HG03060 (cell line): Measurements from ENCODE around the gene ST8SIA3.

Experiments used
- ATAC-seq: cut with Tn5 transposase; IDR thresholded peaks from one replicate; pipeline ENCODE4 v1.9.1; 2021; ENCODE audit warnings: low read depth, moderate number of reproducible peaks; ENCODE audit not compliant: unreplicated experiment

ST8SIA3 gene

GRCh38 chr18:57352271-57352701 lies at the start of gene ST8SIA3:
TSS of gene ST8SIA3 (plus strand) at chr18:57352557. CDS start at chr18:57352847, 290 bp downstream.
- no peak for ATAC-seq

- no peak for ATAC-seq
These were observed 40.9 kb upstream of the ST8SIA3 start for GRCh38 chr18:57311472-57311871.

- ATAC-seq, result no peak
These were observed 39.8 kb upstream of the ST8SIA3 start for GRCh38 chr18:57312346-57313144.

- no peak for ATAC-seq
These were observed 31.8 kb upstream of the ST8SIA3 start for GRCh38 chr18:57320603-57321002.

GRCh38 chr18:57325491-57326166 lies 26.7 kb upstream of the ST8SIA3 start:
- no peak for ATAC-seq

GRCh38 chr18:57326718-57327323 lies 25.5 kb upstream of the ST8SIA3 start:
- no peak for ATAC-seq

GRCh38 chr18:57328665-57329064 lies 23.7 kb upstream of the ST8SIA3 start:
- ATAC-seq, result no peak

GRCh38 chr18:57329856-57330255 lies 22.5 kb upstream of the ST8SIA3 start:
- ATAC-seq, result no peak

- no peak for ATAC-seq
These were observed 20.6 kb upstream of the ST8SIA3 start for GRCh38 chr18:57331718-57332117.

GRCh38 chr18:57333940-57334339 lies 18.4 kb upstream of the ST8SIA3 start:
- ATAC-seq, result no peak

- ATAC-seq, result no peak
These were observed 18.0 kb upstream of the ST8SIA3 start for GRCh38 chr18:57334383-57334782.

GRCh38 chr18:57336343-57336742 lies 16.0 kb upstream of the ST8SIA3 start:
- no peak for ATAC-seq

- ATAC-seq, result no peak
These were observed 14.5 kb upstream of the ST8SIA3 start for GRCh38 chr18:57337890-57338289.

GRCh38 chr18:57343833-57344232 lies 8.5 kb upstream of the ST8SIA3 start:
- no peak for ATAC-seq

GRCh38 chr18:57346876-57347275 lies 5.5 kb upstream of the ST8SIA3 start:
- no peak for ATAC-seq

- ATAC-seq, result no peak
These were observed 4.6 kb upstream of the ST8SIA3 start for GRCh38 chr18:57347784-57348183.

GRCh38 chr18:57352761-57353136 lies 392 bp downstream of the ST8SIA3 start:
- ATAC-seq, result no peak

GRCh38 chr18:57353137-57353939 lies 981 bp downstream of the ST8SIA3 start:
- no peak for ATAC-seq

GRCh38 chr18:57353940-57354461 lies 1.6 kb downstream of the ST8SIA3 start:
- ATAC-seq, result no peak

GRCh38 chr18:57359433-57359832 lies 7.1 kb downstream of the ST8SIA3 start:
- ATAC-seq, result no peak
